ENCODE results near the gene PTPMT1.

The PTPMT1 gene

DNA sequence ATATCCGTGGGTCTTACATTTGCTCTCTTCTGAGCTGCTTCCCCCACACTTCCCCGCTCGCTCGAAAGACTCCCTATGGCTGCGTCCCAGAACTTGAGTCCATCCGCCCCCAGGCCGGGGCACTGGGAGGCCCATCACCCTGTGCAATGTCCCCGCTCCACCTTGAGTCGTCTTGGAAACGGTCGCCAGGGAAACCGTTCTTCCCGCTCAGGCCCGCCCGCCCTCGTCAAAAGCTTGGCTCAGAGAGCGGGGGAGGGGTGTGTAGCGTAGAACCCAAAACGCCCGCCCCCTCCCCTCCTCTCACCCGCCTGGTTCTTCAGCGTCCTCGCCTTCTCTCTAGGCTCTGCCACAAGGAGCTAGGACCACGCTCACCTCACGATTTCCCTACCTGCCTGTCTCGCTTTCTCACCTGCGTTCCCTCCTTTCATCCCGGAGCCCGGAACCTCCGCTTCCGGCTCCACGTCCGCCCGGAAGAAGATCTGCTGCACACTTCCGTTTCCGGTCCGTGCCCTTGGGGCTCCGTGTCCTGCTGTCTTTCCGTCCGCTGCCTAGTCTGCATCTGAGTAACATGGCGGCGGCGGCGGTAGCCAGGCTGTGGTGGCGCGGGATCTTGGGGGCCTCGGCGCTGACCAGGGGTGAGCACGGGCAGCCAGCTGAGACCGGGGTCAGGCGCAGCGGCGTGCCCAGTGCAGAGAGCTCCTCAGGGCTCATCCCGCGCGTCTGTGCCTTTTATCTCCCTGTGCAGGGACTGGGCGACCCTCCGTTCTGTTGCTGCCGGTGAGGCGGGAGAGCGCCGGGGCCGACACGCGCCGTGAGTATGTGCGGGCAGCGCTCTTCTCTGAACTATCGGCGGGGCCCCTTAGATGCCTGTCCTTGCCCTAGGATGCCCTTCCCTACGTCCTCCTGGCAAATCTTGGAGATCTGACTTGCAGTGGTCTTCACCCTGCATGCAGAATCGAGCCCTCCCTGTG lies 13.4 kb downstream of the PTPMT1 start, which contains the start of the genes KBTBD4 and NDUFS3:
KBTBD4 (minus strand) TSS at position 447 of the 971 bp plus-strand sequence; CDS start at position 428, 19 bp downstream.
NDUFS3 (plus strand) TSS at position 551 of the 971 bp plus-strand sequence; CDS start at position 569, 18 bp downstream.
- TF ChIP-seq, protein P1, sequence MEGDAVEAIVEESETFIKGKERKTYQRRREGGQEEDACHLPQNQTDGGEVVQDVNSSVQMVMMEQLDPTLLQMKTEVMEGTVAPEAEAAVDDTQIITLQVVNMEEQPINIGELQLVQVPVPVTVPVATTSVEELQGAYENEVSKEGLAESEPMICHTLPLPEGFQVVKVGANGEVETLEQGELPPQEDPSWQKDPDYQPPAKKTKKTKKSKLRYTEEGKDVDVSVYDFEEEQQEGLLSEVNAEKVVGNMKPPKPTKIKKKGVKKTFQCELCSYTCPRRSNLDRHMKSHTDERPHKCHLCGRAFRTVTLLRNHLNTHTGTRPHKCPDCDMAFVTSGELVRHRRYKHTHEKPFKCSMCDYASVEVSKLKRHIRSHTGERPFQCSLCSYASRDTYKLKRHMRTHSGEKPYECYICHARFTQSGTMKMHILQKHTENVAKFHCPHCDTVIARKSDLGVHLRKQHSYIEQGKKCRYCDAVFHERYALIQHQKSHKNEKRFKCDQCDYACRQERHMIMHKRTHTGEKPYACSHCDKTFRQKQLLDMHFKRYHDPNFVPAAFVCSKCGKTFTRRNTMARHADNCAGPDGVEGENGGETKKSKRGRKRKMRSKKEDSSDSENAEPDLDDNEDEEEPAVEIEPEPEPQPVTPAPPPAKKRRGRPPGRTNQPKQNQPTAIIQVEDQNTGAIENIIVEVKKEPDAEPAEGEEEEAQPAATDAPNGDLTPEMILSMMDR (IDR thresholded peaks at IDR 0.05; ENCODE audit: low read depth, low read length, missing control alignments), result no peak
- in situ Hi-C loops (cut with HindIII; ENCODE audit: low sequenced_read_pairs), result loop anchor here (5.0 kb wide), 1 partner anchor 33 kb away; no protein-coding TSS in a partner anchor
- peak; percentile 78 for DNase-seq (ENCODE audit: low read depth)
- H3K4me3 ChIP-seq (ENCODE audit: low read depth, low read length), result peak within 1 kb of the TSS; percentile 86

DNA sequence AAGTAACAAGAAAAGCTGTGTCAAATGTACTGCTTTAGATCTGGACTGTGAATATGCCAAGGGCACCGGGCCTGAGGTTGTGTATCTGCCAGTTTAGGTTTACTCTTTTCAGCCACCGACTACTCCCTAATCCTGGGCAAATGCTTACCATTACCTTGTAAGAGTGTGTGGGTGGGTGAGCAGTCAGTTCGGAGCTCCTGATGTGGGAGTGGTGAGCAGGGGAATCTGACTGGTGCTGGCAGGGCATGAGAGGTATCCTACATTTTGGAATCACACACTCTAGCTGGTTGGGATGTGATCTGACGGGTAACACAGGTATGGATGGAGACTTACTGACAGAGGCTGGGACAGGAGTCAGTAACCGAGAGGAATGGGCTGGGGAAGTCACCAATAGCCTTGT lies 18.4 kb downstream of the PTPMT1 start:
- no peak for DNase-seq (ENCODE audit: low read depth)
- in situ Hi-C loops (cut with HindIII; ENCODE audit: low sequenced_read_pairs), result no loop called here
- TF ChIP-seq, protein P1 (IDR thresholded peaks at IDR 0.05; ENCODE audit: low read depth, low read length, missing control alignments), result no peak
- no peak overlapping the region for H3K4me3 ChIP-seq (ENCODE audit: low read depth, low read length)

- no peak for DNase-seq (ENCODE audit: low read depth)
- TF ChIP-seq, protein P1 (IDR thresholded peaks at IDR 0.05; ENCODE audit: low read depth, low read length, missing control alignments), result no peak
- in situ Hi-C loops (cut with HindIII; ENCODE audit: low sequenced_read_pairs), result no loop called here
- no peak within 1 kb of the TSS for H3K4me3 ChIP-seq (ENCODE audit: low read depth, low read length)
Observed at GRCh38 chr11:47586098-47586855, 20.9 kb downstream of the PTPMT1 start, which contains the start of gene FAM180B. FAM180B (plus strand) TSS chr11:47586678; CDS start chr11:47586769, 91 bp downstream.

GRCh38 chr11:47587039-47587716 lies 21.8 kb downstream of the PTPMT1 start:
- TF ChIP-seq, protein P1 (IDR thresholded peaks at IDR 0.05; ENCODE audit: low read depth, low read length, missing control alignments), result no peak
- no peak overlapping the region for H3K4me3 ChIP-seq (ENCODE audit: low read depth, low read length)
- no peak for DNase-seq (ENCODE audit: low read depth)
- in situ Hi-C loops (cut with HindIII; ENCODE audit: low sequenced_read_pairs), result no loop called here

DNA sequence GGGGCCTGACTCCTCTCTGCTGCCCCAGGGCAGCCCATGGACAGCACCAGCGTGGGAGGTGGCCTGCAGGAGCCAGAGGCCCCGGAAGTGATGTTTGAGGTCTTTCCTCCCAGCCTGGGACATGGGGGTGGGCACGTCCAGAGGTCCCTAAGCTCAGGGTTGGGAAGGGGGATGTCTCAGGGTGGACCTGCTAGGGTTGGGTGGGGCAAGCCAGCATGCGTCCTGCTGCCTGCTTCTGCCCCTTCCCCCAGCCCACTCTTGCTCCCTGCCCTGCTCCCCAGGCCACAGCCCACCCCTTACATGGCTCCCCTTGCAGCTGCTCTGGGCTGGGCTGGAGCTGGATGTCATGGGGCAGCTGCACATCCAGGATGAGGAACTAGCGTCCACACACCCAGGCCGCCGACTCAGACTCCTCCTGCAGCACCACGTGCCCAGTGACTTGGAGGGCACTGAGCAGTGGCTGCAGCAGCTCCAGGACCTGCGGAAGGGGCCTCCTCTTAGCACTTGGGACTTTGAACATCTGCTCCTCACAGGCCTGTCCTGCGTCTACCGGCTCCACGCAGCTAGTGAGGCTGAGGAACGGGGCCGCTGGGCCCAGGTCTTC lies 22.4 kb downstream of the PTPMT1 start:
- TF ChIP-seq, protein P1 (IDR thresholded peaks at IDR 0.05; ENCODE audit: low read depth, low read length, missing control alignments), result no peak
- in situ Hi-C loops (cut with HindIII; ENCODE audit: low sequenced_read_pairs), result no loop called here
- DNase-seq (ENCODE audit: low read depth), result no peak
- H3K4me3 ChIP-seq (ENCODE audit: low read depth, low read length), result no peak overlapping the region
